HG02884 (cell line): ENCODE measurements around the gene PTPRD.

Experiments
- ATAC-seq: cut with Tn5 transposase; IDR thresholded peaks from one replicate; pipeline ENCODE4 v1.9.1; 2021; ENCODE audit warnings: mild to moderate bottlenecking, moderate library complexity; ENCODE audit not compliant: unreplicated experiment

The PTPRD gene

GRCh38 chr9:8431505-8431904 lies 2181.3 kb downstream of the PTPRD start:
- no peak for ATAC-seq

DNA sequence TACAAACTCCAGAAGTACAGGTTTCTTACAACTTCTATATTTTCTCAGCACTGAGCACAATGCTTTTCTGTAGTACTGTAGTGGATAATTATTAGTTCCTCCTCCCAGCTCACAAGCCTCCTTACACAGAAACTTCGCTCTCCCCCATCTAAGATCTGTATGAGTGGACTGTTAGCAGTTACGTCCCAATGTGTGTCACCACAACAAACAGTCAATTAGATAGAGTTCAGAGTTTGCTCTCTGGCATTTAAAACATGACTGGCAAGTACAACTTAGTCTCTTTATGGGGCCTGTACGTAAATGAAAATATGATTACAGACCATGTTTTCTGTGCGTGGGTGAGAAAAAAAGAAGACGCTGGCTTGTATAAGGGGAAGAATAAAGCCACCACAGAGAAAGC lies 2181.9 kb downstream of the PTPRD start:
- no peak for ATAC-seq

DNA sequence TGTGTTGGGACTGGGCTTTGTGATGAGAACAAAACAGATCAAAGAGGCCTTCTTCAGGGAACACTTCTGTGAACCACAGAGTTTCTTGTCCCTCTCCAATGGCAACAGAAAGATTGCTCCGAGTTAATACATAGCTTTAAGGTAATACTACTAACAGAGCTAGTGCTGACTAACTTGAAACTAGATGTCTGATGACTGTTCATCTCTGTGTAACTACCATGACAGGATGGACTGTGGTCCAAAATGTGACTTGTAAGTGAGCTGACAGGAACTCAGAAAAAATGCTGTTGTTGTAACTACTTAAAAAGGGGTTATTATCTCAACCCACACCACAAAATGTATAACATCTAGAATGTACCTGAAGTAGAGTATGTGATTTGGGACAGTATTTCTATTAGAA lies 2183.0 kb downstream of the PTPRD start:
- ATAC-seq, result no peak

DNA sequence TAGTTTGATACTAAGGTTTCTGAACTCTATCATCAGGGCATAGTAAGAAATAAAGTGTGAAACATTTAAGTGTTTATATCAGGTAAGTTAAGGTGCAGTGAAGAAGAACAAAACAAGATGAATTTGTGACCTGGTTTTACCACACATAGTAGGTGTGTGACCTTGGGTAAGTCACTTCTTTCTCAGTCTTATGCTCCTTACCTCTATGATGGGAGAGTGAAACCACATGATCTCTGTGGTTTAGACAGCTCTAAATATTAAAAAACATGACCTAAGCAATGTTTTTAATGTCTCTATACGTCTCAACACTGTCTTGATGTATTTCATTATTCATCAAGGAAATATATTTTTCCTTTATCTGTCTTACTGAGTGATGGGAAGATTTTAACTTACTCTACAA lies 2183.6 kb downstream of the PTPRD start:
- no peak for ATAC-seq

DNA sequence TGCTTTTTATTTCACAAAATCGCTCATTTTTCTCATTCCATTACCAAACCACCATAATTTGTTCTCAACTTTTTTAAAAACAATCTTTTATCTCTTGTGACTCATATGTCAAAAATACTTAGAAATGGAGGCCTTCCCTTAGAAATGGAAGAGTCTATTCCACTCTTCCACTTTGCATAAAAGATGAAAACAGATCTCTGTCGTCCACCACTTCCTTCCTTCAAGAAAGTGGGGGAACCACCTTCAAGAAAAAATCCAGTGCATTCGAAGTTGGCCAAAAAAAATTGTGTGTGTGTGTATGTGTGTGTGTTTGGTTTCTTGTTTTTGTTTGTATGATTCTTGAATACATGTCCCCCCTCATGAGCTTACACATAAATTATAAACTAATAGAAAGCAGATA lies 2184.4 kb downstream of the PTPRD start:
- ATAC-seq, result no peak

- ATAC-seq, result no peak
Observed at GRCh38 chr9:8424786-8425410, 2187.9 kb downstream of the PTPRD start.

GRCh38 chr9:8420416-8420815 lies 2192.4 kb downstream of the PTPRD start:
- no peak for ATAC-seq

- no peak for ATAC-seq
Observed at GRCh38 chr9:8419596-8420275, 2193.1 kb downstream of the PTPRD start.

GRCh38 chr9:8417341-8417740 lies 2195.5 kb downstream of the PTPRD start:
- no peak for ATAC-seq

DNA sequence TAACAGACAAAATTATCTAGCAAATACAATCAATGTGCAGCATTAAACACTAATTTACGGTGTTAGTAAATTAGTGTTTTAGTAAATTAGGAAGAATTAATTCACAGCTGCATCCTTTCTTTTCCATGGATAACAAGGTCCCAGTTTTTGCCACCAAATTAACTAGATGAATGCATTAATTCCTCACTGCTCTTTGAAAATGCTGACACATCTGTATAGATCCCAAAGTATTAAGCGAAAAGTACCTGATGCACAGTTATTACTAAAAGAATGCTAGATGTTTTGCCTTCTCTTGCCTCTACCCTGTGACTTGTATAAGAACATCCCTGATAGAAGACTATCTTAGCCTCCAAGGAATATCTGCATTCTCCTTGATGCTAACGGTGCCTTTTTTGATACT lies 2200.5 kb downstream of the PTPRD start:
- no peak for ATAC-seq

- ATAC-seq, result no peak
Observed at GRCh38 chr9:8408575-8409190, 2204.1 kb downstream of the PTPRD start.

- no peak for ATAC-seq
Observed at GRCh38 chr9:8401961-8402705, 2210.7 kb downstream of the PTPRD start.

DNA sequence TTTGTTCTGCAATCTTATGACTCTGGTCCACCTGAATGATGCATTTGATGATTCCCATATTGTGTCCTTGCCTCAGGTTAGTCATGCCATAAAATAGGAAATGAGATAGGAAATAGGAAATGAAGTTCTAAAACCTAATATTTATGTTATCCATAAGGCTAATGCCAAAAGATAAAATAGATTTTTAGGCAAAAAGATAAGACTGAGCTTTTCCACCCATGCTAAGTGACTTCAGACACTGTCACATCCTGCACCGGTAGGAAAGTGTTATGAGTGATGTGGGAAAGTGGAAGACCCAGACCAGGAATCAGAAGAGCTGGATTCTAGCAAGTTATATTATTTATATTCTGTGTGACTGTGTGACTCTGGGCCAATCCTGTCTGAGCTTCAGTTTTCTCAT lies 2212.4 kb downstream of the PTPRD start:
- ATAC-seq, result no peak

- ATAC-seq, result no peak
Observed at GRCh38 chr9:8395022-8395421, 2217.8 kb downstream of the PTPRD start.

GRCh38 chr9:8394341-8394740 lies 2218.5 kb downstream of the PTPRD start:
- ATAC-seq, result no peak

- no peak for ATAC-seq
Observed at GRCh38 chr9:8392866-8393265, 2219.9 kb downstream of the PTPRD start.

- ATAC-seq, result no peak
Observed at GRCh38 chr9:8391566-8391965, 2221.2 kb downstream of the PTPRD start.

DNA sequence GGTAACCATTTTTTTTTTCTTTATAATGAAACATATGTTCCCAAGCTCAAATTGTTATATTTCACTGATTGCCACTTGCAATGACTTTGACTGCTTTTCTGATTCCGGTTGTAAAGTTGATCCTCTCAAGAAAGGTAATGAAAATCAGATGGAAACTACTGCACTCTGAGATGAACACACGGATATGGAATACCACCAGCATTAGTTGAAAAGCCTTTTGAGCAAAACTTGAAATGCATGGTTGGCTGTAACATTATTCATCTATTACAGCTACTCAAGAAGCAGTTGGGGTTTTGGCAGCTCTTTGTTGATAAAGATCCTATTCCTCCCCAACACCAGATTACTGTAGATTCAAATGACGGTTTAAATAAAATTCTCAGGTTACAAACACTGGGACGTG lies 2221.7 kb downstream of the PTPRD start:
- ATAC-seq, result no peak

DNA sequence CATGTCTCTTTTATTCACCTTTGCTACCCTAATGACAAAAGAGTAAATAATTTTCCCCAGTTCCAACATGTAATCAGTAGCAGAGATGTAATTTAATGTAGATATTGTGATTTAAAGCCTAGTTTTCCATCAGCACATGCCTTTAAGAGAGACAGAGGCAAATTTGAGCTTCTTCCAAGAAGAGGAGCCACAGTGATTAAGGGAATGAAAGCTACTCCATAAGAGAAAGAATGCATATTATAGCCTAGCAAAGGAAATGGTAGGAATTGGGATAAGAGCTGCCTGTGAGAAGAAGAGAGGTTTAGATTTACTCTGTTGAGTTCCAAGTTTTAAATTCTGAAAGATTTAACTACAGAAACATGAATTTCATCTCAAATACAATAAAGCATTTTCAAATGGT lies 2222.2 kb downstream of the PTPRD start:
- ATAC-seq, result no peak

DNA sequence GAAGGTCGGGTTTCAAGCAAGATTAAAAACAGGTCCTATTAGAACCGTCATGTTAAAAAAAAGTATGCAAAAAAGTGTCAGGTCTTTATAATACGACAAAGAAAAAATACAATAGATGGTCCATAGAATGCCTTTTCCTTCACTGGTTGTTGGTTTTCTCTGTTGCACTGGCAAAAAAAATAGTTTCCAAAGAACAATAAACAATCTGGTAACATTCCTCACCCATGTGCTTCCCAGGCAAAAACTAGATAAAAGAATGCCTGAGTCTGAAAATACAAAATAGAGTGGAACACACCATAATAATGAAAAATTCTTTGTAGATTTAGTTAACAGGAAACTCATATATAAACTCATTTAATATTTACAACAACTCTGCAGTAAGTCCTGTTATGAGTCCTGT lies 2223.3 kb downstream of the PTPRD start:
- no peak for ATAC-seq

DNA sequence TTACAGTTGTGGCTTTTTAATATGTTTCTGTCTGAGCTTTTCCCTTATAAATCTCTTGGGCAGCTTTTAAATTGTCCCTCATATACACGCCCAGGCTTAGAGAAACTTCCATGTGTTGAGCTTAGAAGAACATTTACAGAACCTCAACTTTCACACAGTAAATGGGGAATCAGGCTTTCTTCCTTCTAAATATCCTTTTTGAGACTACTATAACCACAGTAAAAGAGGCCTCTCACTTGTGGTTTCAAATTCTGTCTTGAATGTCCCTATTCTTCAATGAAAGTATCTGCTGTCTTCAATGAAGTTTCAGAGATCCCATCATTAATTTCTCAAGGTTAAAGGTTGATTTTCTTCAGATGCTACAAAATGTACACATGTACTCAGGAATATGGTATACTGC lies 2224.7 kb downstream of the PTPRD start:
- no peak for ATAC-seq

- no peak for ATAC-seq
Observed at GRCh38 chr9:8384091-8384490, 2228.7 kb downstream of the PTPRD start.
